Activated naive CD4-positive, alpha-beta T cell treated with anti-CD3 and anti-CD28 coated beads, Interleukin-2, amount 50 U/mL, for 72 hours (primary cell): ENCODE data around the gene SLC1A7. TPM values are rescaled to one million over a fixed set of nuclear protein-coding genes. Genes with fewer than 3 reads are reported as not detected.
"Not testable (repeated sequence)": the region's sequence is repeated elsewhere in the genome, so short reads cannot be mapped to it uniquely, and the experiment has no call there.

Source experiments
- ATAC-seq, 2 donors: fragments of 150-1000 bp; cut with Tn5 transposase; 2 replicates each; pipeline ENCODE4 v1.10.0; 2021; ENCODE audit warnings: mild to moderate bottlenecking in 2 of 2, moderate library complexity in 2 of 2
- DNase-seq, 2 donors: peaks; one replicate each; pipeline ENCODE4 v3.0.0; 2021 to 2022; ENCODE audit warnings: low spot score in 2 of 2
- H3K27ac Mint-ChIP-seq, 2 donors: one replicate each; pipeline ENCODE4 v1.8.0; 2022; ENCODE audit warnings: mild to moderate bottlenecking in 2 of 2, mixed read lengths in 2 of 2
- H3K36me3 Mint-ChIP-seq, 2 donors: one replicate each; pipeline ENCODE4 v1.8.0; 2022; ENCODE audit warnings: mixed read lengths in 2 of 2
- H3K9me3 Mint-ChIP-seq, 2 donors: one replicate each; pipeline ENCODE4 v1.8.0; 2022; ENCODE audit warnings: mixed read lengths in 2 of 2
- total RNA-seq, 2 donors: library from RNA; stranded (reverse); gene quantifications; one replicate each; pipeline ENCODE4 v1.2.3, GENCODE V29; 2022

Gene SLC1A7
- total RNA-seq, result not detected

DNA sequence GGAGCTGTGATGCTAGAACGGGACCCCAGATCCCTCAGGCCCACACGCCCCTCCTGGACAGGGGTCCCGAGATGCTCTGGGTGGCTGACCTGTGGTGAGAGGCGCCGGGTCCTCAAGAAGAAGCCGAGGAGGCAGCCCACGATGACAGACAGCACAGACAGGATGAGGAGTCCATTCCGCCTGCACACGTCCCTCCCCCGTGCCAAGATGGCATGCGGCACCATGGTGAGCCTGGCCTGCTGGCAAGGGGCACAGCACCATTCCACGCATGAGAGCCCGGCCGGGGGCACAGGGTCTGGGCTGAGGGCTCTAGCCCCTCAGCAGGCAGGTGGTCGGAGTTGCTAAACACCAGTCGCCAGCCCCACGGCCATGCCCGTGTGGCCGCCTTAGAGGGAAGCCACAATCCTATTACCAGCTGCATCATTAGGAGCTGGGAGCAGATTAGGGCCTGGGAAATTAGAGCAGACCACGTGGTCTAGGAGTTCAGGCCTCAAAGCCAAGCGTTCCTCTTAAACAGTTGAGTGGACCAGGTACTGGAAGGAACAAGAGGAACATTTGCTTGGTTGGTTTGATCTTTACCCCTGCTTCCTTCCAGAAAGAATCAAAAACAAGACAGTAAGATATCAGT, at the start of gene SLC1A7:
Gene SLC1A7, minus strand, starts transcription at position 413 of the 628 bp plus-strand sequence. Its CDS starts 189 bp downstream, at position 224.
- H3K9me3 Mint-ChIP-seq, result peaks cover 7% of the 10 kb centered on the region in 2 donors
- ATAC-seq (no peak), DNase-seq (no peak)
- H3K36me3 Mint-ChIP-seq, result peaks cover 6 to 7% of the 10 kb centered on the region in 2 donors
- no peak within 1 kb of the TSS for H3K27ac Mint-ChIP-seq

DNA sequence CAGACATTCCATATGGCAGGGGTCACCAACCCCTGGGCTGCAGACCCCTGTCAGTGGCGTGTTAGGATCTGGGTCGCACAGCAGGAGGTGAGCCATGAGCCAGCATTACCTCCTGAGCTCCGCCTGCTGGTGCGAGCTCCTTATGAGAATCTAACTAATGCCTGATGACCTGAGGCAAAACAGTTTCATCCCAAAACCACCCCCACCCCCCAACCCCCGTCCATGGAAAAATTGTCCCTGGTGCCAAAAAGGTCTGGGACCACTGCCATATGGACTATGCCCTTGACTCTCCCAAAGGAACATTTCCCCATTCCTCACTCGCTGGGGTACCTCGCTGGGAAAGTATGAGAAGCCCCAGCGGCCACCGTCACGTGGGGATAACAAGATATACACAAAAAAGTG, 47.8 kb upstream of the SLC1A7 start:
- DNase-seq, result no peak
- Mint-ChIP-seq H3K36me3 (no peaks in the 10 kb centered on the region), H3K9me3 (no peaks in the 10 kb centered on the region)

DNA sequence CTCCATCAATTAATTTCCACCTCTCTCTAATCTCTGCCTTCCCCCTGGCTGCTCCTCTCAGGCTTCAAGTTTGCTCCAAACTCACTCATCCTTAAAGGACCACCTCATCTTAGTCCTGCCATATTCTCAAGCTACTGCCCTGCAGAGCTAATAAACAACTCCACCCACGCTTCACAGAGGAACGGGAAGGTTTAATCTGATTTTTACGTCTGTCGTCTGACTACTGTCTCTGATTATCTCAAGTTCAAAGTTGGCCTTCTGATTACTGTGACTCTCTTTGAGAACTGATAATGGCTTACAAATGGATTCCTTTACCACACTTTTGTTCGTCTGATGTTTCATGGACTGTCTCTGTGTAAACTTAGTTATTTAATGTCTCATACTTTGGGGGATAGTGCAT, 46.6 kb upstream of the SLC1A7 start:
- no peak overlapping the region for H3K27ac Mint-ChIP-seq
- H3K9me3 Mint-ChIP-seq, result no peaks in the 10 kb centered on the region
- no peaks in the 10 kb centered on the region for H3K36me3 Mint-ChIP-seq
- ATAC-seq, result no peak
- no peak for DNase-seq

More for the DNA sequence above, 47.8 kb upstream of the SLC1A7 start:
- H3K27ac Mint-ChIP-seq, result no peak overlapping the region
- no peak for ATAC-seq

DNA sequence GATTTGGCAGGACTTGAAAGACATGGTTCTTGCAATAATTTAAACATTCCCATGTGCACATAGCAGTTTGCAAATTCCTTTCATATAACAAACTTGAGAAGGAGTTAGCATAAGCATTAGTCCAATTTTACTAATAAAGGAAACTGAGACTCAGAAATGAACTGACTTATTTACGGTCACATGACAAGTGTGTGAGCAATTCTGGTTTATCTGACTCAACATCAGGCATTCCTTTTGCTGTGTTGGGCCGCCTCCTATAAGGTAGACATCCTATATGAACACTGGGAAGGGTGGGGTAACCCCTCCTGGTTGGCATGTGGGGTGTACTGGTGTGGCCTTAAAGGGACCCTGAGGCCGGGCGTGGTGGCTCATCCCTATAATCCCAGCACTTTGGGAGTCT, 45.7 kb upstream of the SLC1A7 start:
- Mint-ChIP-seq H3K9me3 (no peaks in the 10 kb centered on the region), H3K36me3 (no peaks in the 10 kb centered on the region), H3K27ac (no peak overlapping the region)
- DNase-seq, result no peak
- ATAC-seq, result no peak

DNA sequence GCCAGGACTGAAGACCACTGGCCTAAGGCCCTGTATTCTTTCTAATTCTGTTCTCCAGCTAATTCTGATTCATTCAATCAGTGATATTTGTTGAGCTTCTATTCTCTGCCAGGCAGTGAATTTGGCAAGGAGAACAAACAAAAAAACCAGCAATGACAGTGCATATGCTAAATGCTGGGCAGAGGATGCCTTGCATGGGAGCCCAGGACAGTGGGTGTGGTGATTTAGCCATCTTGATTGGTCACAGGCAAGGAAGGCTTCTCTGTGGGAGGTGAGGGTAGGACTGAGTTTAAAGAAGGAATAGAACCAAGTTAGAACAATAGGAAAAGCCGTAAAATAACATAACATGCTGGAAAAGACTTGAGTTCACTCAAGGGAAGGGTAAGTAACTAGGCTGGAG, 45.0 kb upstream of the SLC1A7 start:
- Mint-ChIP-seq H3K36me3 (no peaks in the 10 kb centered on the region), H3K27ac (no peak overlapping the region), H3K9me3 (no peaks in the 10 kb centered on the region)
- ATAC-seq (no peak), DNase-seq (no peak)

DNA sequence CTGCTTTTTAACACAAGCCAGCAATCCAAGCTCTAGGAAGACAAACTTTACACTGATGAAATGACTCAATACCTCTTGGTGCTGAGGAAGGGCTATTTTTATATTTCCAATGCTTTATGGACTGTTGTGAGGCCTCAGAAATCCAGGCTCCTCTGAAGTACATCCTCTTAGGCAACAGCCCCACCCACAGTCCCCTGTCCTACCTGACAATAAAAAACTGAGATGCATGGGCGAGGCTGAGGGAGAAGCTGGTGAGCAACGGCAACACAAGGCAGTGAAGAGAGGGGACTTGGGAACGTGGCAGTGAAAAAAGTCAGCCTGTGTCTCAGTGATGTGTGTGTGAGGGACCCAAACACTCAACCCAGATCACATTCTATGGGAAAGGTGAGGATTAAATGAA, 44.1 kb upstream of the SLC1A7 start:
- Mint-ChIP-seq H3K36me3 (no peaks in the 10 kb centered on the region), H3K27ac (no peak overlapping the region), H3K9me3 (no peaks in the 10 kb centered on the region)
- no peak for DNase-seq
- ATAC-seq, result no peak

DNA sequence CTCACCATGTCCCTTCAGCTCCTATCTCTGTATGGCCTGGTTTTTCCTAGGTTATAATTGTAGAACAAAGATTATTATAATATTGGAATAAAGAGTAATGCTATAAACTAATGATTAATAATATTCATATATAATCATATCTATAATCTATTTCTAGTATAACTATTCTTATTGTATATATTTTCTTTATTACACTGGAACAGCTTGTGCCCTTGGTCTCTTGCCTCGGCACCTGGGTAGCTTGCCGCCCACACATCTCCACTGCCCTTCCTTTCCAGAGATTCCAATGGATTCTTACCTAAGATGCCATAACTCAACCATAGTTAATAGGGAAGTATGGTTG, 43.5 kb upstream of the SLC1A7 start:
- not testable (repeated sequence) for H3K9me3 Mint-ChIP-seq, H3K36me3 Mint-ChIP-seq, H3K27ac Mint-ChIP-seq, ATAC-seq, DNase-seq

DNA sequence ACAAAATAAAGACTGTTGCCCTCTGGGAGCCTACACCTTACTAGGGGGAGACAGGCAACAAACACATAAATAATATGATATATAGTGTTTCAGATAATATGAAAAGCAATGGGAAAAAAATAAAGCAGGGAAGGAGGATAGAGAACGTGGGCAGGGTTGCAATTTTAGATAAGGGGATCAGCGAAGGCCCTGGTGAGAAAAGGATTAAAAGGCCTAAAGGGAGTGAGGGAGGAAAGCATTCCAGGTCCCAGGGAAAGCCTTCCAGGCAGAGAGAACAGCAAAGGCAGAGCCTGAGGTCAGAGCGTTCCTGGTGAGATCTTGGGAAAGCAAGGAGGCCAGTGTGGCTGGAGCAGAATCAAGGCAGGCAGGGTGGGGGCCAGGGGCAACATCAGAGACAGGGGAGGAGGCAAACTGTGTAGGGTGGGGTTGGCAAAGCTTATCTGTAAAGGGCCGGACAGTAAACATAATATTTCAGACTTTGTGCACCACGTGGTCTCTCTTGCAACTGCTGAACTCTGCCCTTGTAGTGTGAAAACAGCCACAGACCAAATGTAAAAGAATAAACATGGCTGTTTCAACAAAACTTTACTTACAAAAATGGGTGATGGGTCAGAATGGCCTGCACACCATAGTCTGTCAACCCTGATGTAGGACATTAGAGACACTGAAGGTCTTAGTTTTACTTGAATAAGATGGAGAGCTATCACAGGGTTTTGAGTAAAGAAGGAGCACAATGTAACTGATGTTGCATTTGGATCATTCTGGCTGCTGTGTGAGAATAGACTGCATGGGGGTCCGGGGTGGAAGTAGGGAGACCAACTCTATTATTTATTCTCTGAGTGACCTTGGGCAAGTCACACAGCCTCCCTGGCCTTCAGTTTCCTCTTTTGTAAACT, 40.9 kb upstream of the SLC1A7 start:
- no peaks in the 10 kb centered on the region for H3K9me3 Mint-ChIP-seq
- H3K27ac Mint-ChIP-seq, result no peak overlapping the region
- DNase-seq (no peak), ATAC-seq (no peak)
- H3K36me3 Mint-ChIP-seq, result no peaks in the 10 kb centered on the region

DNA sequence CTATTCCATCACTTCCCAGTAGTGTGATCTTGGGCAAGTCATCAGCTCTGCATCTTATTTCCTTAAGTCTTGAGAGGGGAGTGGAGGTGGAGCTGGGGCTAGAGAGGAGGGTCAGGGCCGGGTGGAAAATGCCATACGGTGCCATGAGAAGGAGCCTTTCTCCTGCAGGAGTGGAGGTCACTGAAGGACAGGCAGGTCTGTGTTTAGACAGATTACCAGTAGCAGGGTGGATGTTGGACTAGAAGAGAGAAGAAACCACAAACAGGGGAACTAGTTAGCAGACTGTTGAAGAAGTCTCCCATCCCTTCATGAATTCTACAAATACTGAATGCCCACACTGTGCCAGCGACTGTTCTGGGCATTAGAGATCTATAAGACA, 40.3 kb upstream of the SLC1A7 start:
- no peaks in the 10 kb centered on the region for H3K9me3 Mint-ChIP-seq
- no peaks in the 10 kb centered on the region for H3K36me3 Mint-ChIP-seq
- ATAC-seq (no peak), DNase-seq (peak in 1 of 2 donors; percentile 14)
- H3K27ac Mint-ChIP-seq, result no peak overlapping the region

DNA sequence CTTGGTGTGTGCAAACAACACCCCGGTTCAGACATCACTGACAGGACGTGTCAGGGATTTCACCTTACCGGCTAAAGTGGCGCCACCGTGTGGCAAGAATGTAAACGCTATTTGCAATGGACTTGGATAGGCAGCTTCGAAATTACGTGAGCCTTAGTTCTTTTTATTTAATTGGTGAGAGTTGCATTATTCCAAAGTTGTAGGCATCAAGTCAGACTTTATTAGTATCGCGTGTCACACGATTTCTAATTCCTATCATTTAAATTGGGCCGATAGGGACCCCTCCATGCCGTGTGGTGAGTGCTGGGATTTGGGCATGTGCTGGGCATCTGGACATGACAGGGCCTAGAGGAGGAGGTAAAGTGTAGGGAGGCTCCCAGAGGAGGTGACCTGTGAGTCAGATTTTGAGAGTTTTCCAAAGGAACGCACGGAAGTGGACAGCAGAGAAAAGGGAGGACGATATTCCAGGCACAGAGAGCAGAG, 39.7 kb upstream of the SLC1A7 start:
- ATAC-seq (peak; percentile 84 to 89), DNase-seq (peak; percentile 69 to 87)
- H3K36me3 Mint-ChIP-seq, result no peaks in the 10 kb centered on the region
- no peaks in the 10 kb centered on the region for H3K9me3 Mint-ChIP-seq
- no peak overlapping the region for H3K27ac Mint-ChIP-seq

DNA sequence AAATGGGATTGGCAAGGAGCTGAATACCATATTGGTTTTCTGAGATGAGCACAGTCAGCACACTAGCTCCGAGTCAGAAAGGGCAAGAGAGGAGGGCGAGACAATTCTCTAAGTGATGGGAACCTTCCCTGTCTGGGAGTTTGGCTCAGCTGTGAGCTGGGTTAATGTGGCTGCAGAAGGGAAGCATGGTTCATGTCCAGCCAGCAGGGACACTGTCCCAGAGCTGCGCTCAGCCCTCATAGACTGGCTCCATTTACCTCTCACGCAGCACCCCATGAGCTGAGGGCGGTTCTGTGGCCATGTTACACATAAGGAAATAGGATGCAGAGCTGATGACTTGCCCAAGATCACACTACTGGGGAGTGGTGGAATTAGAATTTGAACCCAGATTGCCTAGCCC, 38.5 kb upstream of the SLC1A7 start:
- H3K27ac Mint-ChIP-seq, result no peak overlapping the region
- no peaks in the 10 kb centered on the region for H3K36me3 Mint-ChIP-seq
- no peaks in the 10 kb centered on the region for H3K9me3 Mint-ChIP-seq
- ATAC-seq (no peak), DNase-seq (peak in 1 of 2 donors; percentile 6)

DNA sequence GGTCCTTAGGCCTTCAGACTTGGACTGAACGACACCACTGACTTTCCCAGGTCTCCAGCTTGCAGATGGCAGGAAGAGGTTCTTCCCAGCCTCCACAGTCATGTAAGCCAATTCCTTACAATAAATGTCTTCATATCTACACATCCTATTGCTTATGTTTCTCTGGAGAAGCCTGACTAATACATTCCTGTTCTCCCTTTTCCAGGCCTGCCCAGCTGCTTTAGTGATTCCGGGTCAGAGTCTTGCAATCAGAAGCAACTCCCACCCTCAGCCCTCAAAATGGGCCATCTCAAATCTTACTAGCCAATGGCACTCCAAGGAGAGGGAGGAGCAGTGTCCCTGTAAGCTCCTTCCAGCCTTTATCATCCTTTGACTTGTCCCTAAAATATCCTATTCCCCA, 37.8 kb upstream of the SLC1A7 start:
- H3K36me3 Mint-ChIP-seq, result no peaks in the 10 kb centered on the region
- peak in 1 of 2 donors; percentile 39 for DNase-seq
- no peaks in the 10 kb centered on the region for H3K9me3 Mint-ChIP-seq
- no peak for ATAC-seq
- no peak overlapping the region for H3K27ac Mint-ChIP-seq

DNA sequence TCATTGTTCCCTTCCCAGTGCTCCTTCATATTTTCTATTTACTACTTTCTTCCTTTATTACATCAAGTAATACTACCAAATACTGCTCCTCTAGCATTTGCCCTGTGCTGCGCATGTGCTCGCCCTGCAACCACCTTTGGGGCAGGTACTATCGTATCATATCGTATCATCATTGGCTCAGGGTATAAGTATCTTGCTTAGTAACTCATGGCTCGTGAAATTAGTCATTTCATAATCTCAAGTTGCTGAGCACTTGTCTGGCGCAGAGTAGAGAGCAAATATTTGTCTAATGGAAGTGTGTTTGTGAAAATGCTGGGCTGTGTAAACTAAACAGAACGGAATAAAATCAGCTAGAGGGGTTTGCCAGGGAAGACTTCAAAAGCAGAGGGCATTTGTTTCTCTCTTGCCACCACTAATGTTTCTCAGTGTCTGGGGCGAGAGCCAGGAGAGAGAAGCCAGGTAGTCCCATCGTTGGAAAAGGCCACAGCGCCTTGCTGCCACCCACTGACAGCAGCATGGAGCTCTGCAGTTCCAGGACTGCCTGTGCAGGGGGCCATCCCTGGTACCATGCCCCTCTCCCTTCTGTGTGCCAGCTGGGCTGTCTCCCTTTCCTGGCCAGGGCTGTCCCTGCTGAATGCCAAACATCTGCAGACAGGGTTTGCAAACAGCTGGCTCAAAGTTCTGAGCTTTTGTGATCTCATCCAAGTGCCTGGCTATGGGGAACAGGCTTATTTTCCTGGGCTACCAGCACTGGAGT, 34.2 kb upstream of the SLC1A7 start:
- Mint-ChIP-seq H3K9me3 (no peaks in the 10 kb centered on the region), H3K27ac (no peak overlapping the region), H3K36me3 (no peaks in the 10 kb centered on the region)
- ATAC-seq, result no peak
- DNase-seq, result no peak

DNA sequence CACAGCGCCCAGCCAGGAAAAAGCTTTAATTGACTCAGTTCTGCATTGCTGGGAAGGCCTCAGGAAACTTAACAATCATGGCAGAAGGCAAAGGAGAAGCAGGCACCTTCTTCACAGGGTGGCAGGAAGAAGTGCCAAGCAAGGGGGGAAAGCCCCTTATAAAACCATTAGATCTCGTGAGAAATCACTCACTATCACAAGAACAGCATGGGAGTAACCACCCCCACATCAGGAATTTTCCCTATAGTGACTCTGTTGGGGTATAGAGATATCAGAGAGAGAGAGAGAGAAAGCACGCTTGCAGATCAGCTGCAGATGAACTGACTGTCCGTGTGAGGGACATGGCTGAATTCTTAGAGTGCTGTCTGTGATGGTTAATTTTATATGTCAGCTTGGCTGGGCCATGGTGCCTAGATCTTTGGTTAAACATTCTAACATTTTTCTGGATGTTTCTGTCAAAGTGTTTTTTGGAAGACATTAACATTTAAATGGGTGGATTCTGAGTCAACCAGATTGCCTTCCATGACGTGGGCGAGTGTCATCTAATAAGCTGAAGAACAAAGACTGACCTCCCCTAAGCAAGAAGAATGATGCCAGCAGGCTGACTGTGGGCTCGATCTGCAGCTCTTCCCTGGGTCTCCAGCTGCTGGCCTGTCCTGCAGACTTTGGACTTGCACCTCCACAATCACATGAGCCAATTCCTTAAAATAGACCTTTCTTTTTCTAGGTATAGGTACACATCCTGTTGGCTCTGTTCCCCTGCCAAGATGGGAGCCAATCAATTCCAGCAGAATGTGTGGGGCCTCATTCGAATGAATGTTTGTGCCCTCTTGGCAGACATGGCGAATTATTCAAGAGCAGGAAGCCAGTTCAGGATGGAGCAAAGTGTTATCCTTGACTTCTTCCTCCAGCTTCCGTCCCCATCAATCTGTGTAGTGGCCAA, 32.8 kb upstream of the SLC1A7 start:
- Mint-ChIP-seq H3K9me3 (no peaks in the 10 kb centered on the region), H3K36me3 (no peaks in the 10 kb centered on the region), H3K27ac (no peak overlapping the region)
- no peak for DNase-seq
- ATAC-seq, result no peak

DNA sequence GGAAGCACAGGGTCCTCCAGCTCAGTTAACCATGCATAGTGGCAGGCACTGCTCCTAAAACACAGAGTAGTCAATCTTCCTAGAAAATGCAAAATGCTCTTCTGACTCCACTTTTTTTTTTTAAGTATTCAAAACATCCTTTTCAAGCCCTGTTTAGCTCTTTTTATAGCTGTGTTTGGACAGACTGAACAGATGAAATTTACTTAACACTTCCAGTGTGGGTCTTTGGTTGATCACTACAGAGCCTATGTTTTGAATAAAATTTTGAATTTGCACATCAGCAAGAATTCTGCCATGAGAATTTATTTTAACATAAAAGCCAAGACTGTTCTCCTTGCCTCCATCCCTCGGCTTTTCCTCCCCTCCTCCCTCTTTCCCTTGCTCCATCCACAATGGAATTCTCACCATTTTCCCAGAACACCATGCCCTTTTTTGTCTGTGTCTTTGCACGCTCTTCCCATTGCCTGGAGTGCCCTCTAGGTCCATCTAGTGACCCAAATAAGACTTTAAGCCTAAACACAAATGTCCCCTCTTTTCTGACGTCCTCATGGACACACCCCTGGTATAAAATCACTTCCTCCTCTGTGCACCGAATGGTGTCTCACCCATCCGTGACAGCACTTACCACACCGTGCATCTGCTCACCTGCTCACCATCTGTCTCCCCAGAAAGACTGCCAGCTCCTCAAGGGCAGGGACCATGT, 30.1 kb upstream of the SLC1A7 start:
- Mint-ChIP-seq H3K36me3 (no peaks in the 10 kb centered on the region), H3K27ac (peak overlapping the region in 1 of 2 donors; percentile 7), H3K9me3 (no peaks in the 10 kb centered on the region)
- DNase-seq (no peak), ATAC-seq (no peak)

DNA sequence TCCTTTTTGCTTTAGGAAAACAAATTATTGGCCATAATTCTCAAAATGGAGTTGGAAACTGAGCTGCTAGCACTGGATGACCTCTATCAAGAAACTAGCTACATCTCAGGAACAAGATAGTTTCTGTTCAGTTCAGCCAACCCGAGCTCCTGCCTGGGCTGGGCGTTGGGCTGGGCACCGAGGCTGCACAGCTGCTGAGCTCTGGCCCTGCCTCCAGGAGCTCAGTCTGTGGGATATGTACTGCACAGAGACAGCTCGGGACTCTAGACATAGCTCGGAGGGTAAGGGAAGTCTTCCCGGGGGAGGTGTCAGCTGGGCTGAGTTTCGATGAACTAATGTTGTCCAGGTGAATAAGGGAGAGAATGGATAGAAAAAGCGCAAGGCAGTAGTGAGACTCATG, 24.5 kb upstream of the SLC1A7 start:
- no peak overlapping the region for H3K27ac Mint-ChIP-seq
- DNase-seq (no peak), ATAC-seq (no peak)
- no peaks in the 10 kb centered on the region for H3K9me3 Mint-ChIP-seq
- H3K36me3 Mint-ChIP-seq, result no peaks in the 10 kb centered on the region
